CD4-positive, alpha-beta T cell treated with Interleukin-6 for 4 hours (primary cell): ENCODE data around the gene TJP3.
"Not testable (repeated sequence)": the region's sequence is repeated elsewhere in the genome, so short reads cannot be mapped to it uniquely, and the experiment has no call there.

Experiments
- DNase-seq: peaks from one replicate; pipeline ENCODE4 v3.0.0-alpha.2; 2020; ENCODE audit warnings: mixed read lengths

TJP3 gene

GRCh38 chr19:3746371-3747056, 38.3 kb downstream of the TJP3 start:
- no peak for DNase-seq

GRCh38 chr19:3748965-3749364, 40.8 kb downstream of the TJP3 start:
- no peak for DNase-seq

- no peak for DNase-seq
Measured at GRCh38 chr19:3750211-3750610, 42.0 kb downstream of the TJP3 start.

GRCh38 chr19:3751236-3751635, 43.1 kb downstream of the TJP3 start:
- DNase-seq = no peak

- DNase-seq = no peak
Measured at GRCh38 chr19:3752492-3752891, 44.3 kb downstream of the TJP3 start.

- no peak for DNase-seq
Measured at GRCh38 chr19:3753631-3754410, 45.6 kb downstream of the TJP3 start.

- DNase-seq = not testable (repeated sequence)
Measured at GRCh38 chr19:3757705-3758104, 49.5 kb downstream of the TJP3 start.

- not testable (repeated sequence) for DNase-seq
Measured at GRCh38 chr19:3758297-3758696, 50.1 kb downstream of the TJP3 start.

- DNase-seq = no peak
Measured at GRCh38 chr19:3759482-3760254, 51.5 kb downstream of the TJP3 start.

- DNase-seq = peak; percentile 14
Measured at GRCh38 chr19:3760871-3761361, 52.7 kb downstream of the TJP3 start.

- peak; percentile 96 for DNase-seq
Measured at GRCh38 chr19:3761382-3762129, 53.4 kb downstream of the TJP3 start, which contains the start of gene APBA3. Gene APBA3, minus strand, starts transcription at chr19:3761692. Its CDS starts 1,428 bp downstream, at chr19:3760264.

- no peak for DNase-seq
Measured at GRCh38 chr19:3762130-3762473, 53.9 kb downstream of the TJP3 start.

- peak; percentile 100 for DNase-seq
Measured at GRCh38 chr19:3762501-3763459, 54.6 kb downstream of the TJP3 start, which contains the start of gene MRPL54. Gene MRPL54, plus strand, starts transcription at chr19:3762682. Its CDS starts 19 bp downstream, at chr19:3762701.

GRCh38 chr19:3765121-3765520, 56.9 kb downstream of the TJP3 start:
- DNase-seq = no peak

- DNase-seq = not testable (repeated sequence)
Measured at GRCh38 chr19:3765757-3766156, 57.6 kb downstream of the TJP3 start.

GRCh38 chr19:3766520-3766919, 58.3 kb downstream of the TJP3 start:
- peak; percentile 18 for DNase-seq

GRCh38 chr19:3767050-3767449, 58.9 kb downstream of the TJP3 start:
- no peak for DNase-seq

GRCh38 chr19:3768015-3768747, 60.0 kb downstream of the TJP3 start:
- no peak for DNase-seq

GRCh38 chr19:3768748-3769099, 60.5 kb downstream of the TJP3 start:
- no peak for DNase-seq

- no peak for DNase-seq
Measured at GRCh38 chr19:3769494-3769893, 61.3 kb downstream of the TJP3 start.
